ENCODE measurements around the gene EXOC4.
"Not testable (repeated sequence)": the region's sequence is repeated elsewhere in the genome, so short reads cannot be mapped to it uniquely, and the experiment has no call there.

EXOC4 gene

GRCh38 chr7:133633055-133633454 lies 380.2 kb downstream of the EXOC4 start:
- DNase-seq (ENCODE audit: low spot score), result no peak

GRCh38 chr7:133635541-133635940 lies 382.7 kb downstream of the EXOC4 start:
- DNase-seq (ENCODE audit: low spot score), result no peak

- no peak for DNase-seq (ENCODE audit: low spot score)
These were observed 386.0 kb downstream of the EXOC4 start for GRCh38 chr7:133638857-133639256.

GRCh38 chr7:133641436-133641835 lies 388.6 kb downstream of the EXOC4 start:
- no peak for DNase-seq (ENCODE audit: low spot score)

- DNase-seq (ENCODE audit: low spot score), result no peak
These were observed 390.0 kb downstream of the EXOC4 start for GRCh38 chr7:133642907-133643306.

GRCh38 chr7:133643652-133644051 lies 390.8 kb downstream of the EXOC4 start:
- DNase-seq (ENCODE audit: low spot score), result not testable (repeated sequence)

GRCh38 chr7:133645884-133646391 lies 393.1 kb downstream of the EXOC4 start:
- no peak for DNase-seq (ENCODE audit: low spot score)

- no peak for DNase-seq (ENCODE audit: low spot score)
These were observed 393.8 kb downstream of the EXOC4 start for GRCh38 chr7:133646472-133647315.

- no peak for DNase-seq (ENCODE audit: low spot score)
These were observed 396.7 kb downstream of the EXOC4 start for GRCh38 chr7:133649593-133649992.

- DNase-seq (ENCODE audit: low spot score), result no peak
These were observed 397.2 kb downstream of the EXOC4 start for GRCh38 chr7:133650069-133650468.

- no peak for DNase-seq (ENCODE audit: low spot score)
These were observed 397.8 kb downstream of the EXOC4 start for GRCh38 chr7:133650487-133651300.

- no peak for DNase-seq (ENCODE audit: low spot score)
These were observed 399.7 kb downstream of the EXOC4 start for GRCh38 chr7:133652547-133652946.

GRCh38 chr7:133654547-133654946 lies 401.7 kb downstream of the EXOC4 start:
- no peak for DNase-seq (ENCODE audit: low spot score)

GRCh38 chr7:133662276-133662675 lies 409.4 kb downstream of the EXOC4 start:
- no peak for DNase-seq (ENCODE audit: low spot score)

GRCh38 chr7:133662830-133663229 lies 410.0 kb downstream of the EXOC4 start:
- no peak for DNase-seq (ENCODE audit: low spot score)

GRCh38 chr7:133664528-133664927 lies 411.6 kb downstream of the EXOC4 start:
- no peak for DNase-seq (ENCODE audit: low spot score)

GRCh38 chr7:133668296-133669060 lies 415.6 kb downstream of the EXOC4 start:
- DNase-seq (ENCODE audit: low spot score), result no peak

GRCh38 chr7:133669061-133669455 lies 416.2 kb downstream of the EXOC4 start:
- no peak for DNase-seq (ENCODE audit: low spot score)

GRCh38 chr7:133670250-133670649 lies 417.4 kb downstream of the EXOC4 start:
- no peak for DNase-seq (ENCODE audit: low spot score)

GRCh38 chr7:133672866-133673265 lies 420.0 kb downstream of the EXOC4 start:
- no peak for DNase-seq (ENCODE audit: low spot score)

- no peak for DNase-seq (ENCODE audit: low spot score)
These were observed 421.3 kb downstream of the EXOC4 start for GRCh38 chr7:133674079-133674763.

Data from LoVo (cell line).